ENCODE data around the gene OR2T35.
"Not testable (repeated sequence)": the region's sequence is repeated elsewhere in the genome, so short reads cannot be mapped to it uniquely, and the experiment has no call there.

- TF ChIP-seq CTCF (IDR thresholded peaks at IDR 0.05; ENCODE audit: poor library complexity); EZH2 (IDR thresholded peaks at IDR 0.05; ENCODE audit: borderline replicate concordance); EZH2phosphoT487 (IDR thresholded peaks at IDR 0.05; ENCODE audit: low read depth, severe bottlenecking, unreplicated experiment): not testable (repeated sequence)
Observed at GRCh38 chr1:248634991-248635390, 10.1 kb downstream of the OR2T35 start, which contains the start of gene OR2T11.
